ENCODE results near the gene KCNE4.

KCNE4 gene

GRCh38 chr2:223051693-223052289 is at the start of gene KCNE4:
Gene KCNE4, plus strand, starts transcription at chr2:223052190. Its CDS starts 641 bp downstream, at chr2:223052831.
- no peak for DNase-seq (ENCODE audit: low read depth in 1 of 2, low spot score in 1 of 2)

GRCh38 chr2:223003191-223003590 is 48.8 kb upstream of the KCNE4 start:
- DNase-seq (ENCODE audit: low read depth in 1 of 2, low spot score in 1 of 2) = no peak

- no peak for DNase-seq (ENCODE audit: low read depth in 1 of 2, low spot score in 1 of 2)
Measured at GRCh38 chr2:223005496-223005895, 46.5 kb upstream of the KCNE4 start.

GRCh38 chr2:223007531-223007930 is 44.5 kb upstream of the KCNE4 start:
- DNase-seq (ENCODE audit: low read depth in 1 of 2, low spot score in 1 of 2) = no peak

- DNase-seq (ENCODE audit: low read depth in 1 of 2, low spot score in 1 of 2) = no peak
Measured at GRCh38 chr2:223008162-223008561, 43.8 kb upstream of the KCNE4 start.

- no peak for DNase-seq (ENCODE audit: low read depth in 1 of 2, low spot score in 1 of 2)
Measured at GRCh38 chr2:223008956-223009355, 43.0 kb upstream of the KCNE4 start.

GRCh38 chr2:223010641-223011040 is 41.3 kb upstream of the KCNE4 start:
- DNase-seq (ENCODE audit: low read depth in 1 of 2, low spot score in 1 of 2) = no peak

GRCh38 chr2:223012291-223012690 is 39.7 kb upstream of the KCNE4 start:
- DNase-seq (ENCODE audit: low read depth in 1 of 2, low spot score in 1 of 2) = no peak

- no peak for DNase-seq (ENCODE audit: low read depth in 1 of 2, low spot score in 1 of 2)
Measured at GRCh38 chr2:223019390-223019930, 32.5 kb upstream of the KCNE4 start.

GRCh38 chr2:223019987-223020717 is 31.8 kb upstream of the KCNE4 start:
- no peak for DNase-seq (ENCODE audit: low read depth in 1 of 2, low spot score in 1 of 2)

- DNase-seq (ENCODE audit: low read depth in 1 of 2, low spot score in 1 of 2) = no peak
Measured at GRCh38 chr2:223020971-223021675, 30.9 kb upstream of the KCNE4 start.

- no peak for DNase-seq (ENCODE audit: low read depth in 1 of 2, low spot score in 1 of 2)
Measured at GRCh38 chr2:223026357-223027110, 25.5 kb upstream of the KCNE4 start.

- no peak for DNase-seq (ENCODE audit: low read depth in 1 of 2, low spot score in 1 of 2)
Measured at GRCh38 chr2:223027442-223027841, 24.5 kb upstream of the KCNE4 start.

GRCh38 chr2:223029287-223029686 is 22.7 kb upstream of the KCNE4 start:
- no peak for DNase-seq (ENCODE audit: low read depth in 1 of 2, low spot score in 1 of 2)

GRCh38 chr2:223032187-223033142 is 19.5 kb upstream of the KCNE4 start:
- DNase-seq (ENCODE audit: low read depth in 1 of 2, low spot score in 1 of 2) = no peak

- no peak for DNase-seq (ENCODE audit: low read depth in 1 of 2, low spot score in 1 of 2)
Measured at GRCh38 chr2:223034221-223034975, 17.6 kb upstream of the KCNE4 start.

- no peak for DNase-seq (ENCODE audit: low read depth in 1 of 2, low spot score in 1 of 2)
Measured at GRCh38 chr2:223036790-223037444, 15.1 kb upstream of the KCNE4 start.

GRCh38 chr2:223037445-223037800 is 14.6 kb upstream of the KCNE4 start:
- no peak for DNase-seq (ENCODE audit: low read depth in 1 of 2, low spot score in 1 of 2)

GRCh38 chr2:223039618-223040017 is 12.4 kb upstream of the KCNE4 start:
- no peak for DNase-seq (ENCODE audit: low read depth in 1 of 2, low spot score in 1 of 2)
